H1 (cell line): ENCODE results near the gene HOXC13. TPM values are rescaled to one million over a fixed set of nuclear protein-coding genes. Genes with fewer than 3 reads are reported as not detected.

ENCODE experiments used
- CTCF ChIA-PET: fragments of 300-600 bp; sonication (Branson Sonifier 250); formaldehyde crosslinking; loops from one replicate; lab custom pipeline; 2021; ENCODE audit not compliant: partially characterized antibody; lab: Charles Lee
- POLR2A ChIA-PET: fragments of 300-600 bp; sonication (Branson Sonifier 250); formaldehyde crosslinking; loops from one replicate; lab custom pipeline; 2021; ENCODE audit warnings: inconsistent platforms; ENCODE audit not compliant: partially characterized antibody; lab: Charles Lee
- DNase-seq, 2 experiments: peaks; one replicate each; pipeline versions ENCODE4 v3.0.0 to v3.0.0-alpha.2; 2010 to 2022; ENCODE audit warnings: low spot score in 2 of 2, low read depth in 1 of 2, mixed read lengths in 1 of 2
- FAIRE-seq: peaks from 2 replicates; lab custom pipeline; 2011; peaks lifted over from hg19 to GRCh38; lab: Jason Lieb, UNC
- H2AFZ ChIP-seq: 2 replicates; pipeline ENCODE4 v1.8.1; 2012; ENCODE audit warnings: low read length, inconsistent platforms
- H2AK5ac ChIP-seq: 2 replicates; pipeline ENCODE4 v1.6.1; 2013; ENCODE audit warnings: low read depth, low read length
- H2BK120ac ChIP-seq: replicated peaks from 2 replicates; pipeline ENCODE3; 2013; ENCODE audit warnings: low read depth, low read length, inconsistent platforms
- H2BK12ac ChIP-seq: 2 replicates; pipeline ENCODE4 v1.6.1; 2013; ENCODE audit warnings: low read depth, low read length
- H2BK15ac ChIP-seq: 2 replicates; pipeline ENCODE4 v1.6.1; 2013; ENCODE audit warnings: low read length
- H2BK20ac ChIP-seq: 2 replicates; pipeline ENCODE4 v1.6.1; 2013; ENCODE audit warnings: low read length
- H2BK5ac ChIP-seq: 2 replicates; pipeline ENCODE4 v1.6.1; 2013; ENCODE audit warnings: low read depth, low read length
- H3K14ac ChIP-seq: 2 replicates; pipeline ENCODE4 v1.6.1; 2013; ENCODE audit warnings: inconsistent platforms; ENCODE audit not compliant: insufficient read length
- H3K18ac ChIP-seq: 2 replicates; pipeline ENCODE4 v1.6.1; 2013; ENCODE audit warnings: low read length; ENCODE audit errors: extremely low read depth
- H3K23ac ChIP-seq: 2 replicates; pipeline ENCODE4 v1.6.1; 2013; ENCODE audit warnings: inconsistent platforms; ENCODE audit not compliant: insufficient read length
- H3K23me2 ChIP-seq: 2 replicates; pipeline ENCODE4 v1.6.1; 2013; ENCODE audit warnings: low read depth, low read length
- H3K27ac ChIP-seq: 2 replicates; pipeline ENCODE4 v1.6.1; 2011; ENCODE audit warnings: low read depth, low read length, inconsistent platforms
- H3K27me3 ChIP-seq, 4 experiments: replicated peaks in 1 of 4; 1 replicate in 1 of 4; 2 replicates in 3 of 4; pipeline versions ENCODE4 v1.6.1 to v1.8.1; 2011 to 2013; ENCODE audit warnings: low read length in 3 of 4, mild to moderate bottlenecking in 3 of 4, inconsistent platforms in 2 of 4, mixed read lengths in 2 of 4, moderate library complexity in 1 of 4; ENCODE audit not compliant: control insufficient read depth in 3 of 4, insufficient read depth in 3 of 4; ENCODE audit errors: extremely low read depth in 1 of 4
- H3K36me3 ChIP-seq, 4 experiments: 2 replicates each; pipeline versions ENCODE4 v1.6.1 to v1.8.1; 2011 to 2013; ENCODE audit warnings: mild to moderate bottlenecking in 4 of 4, low read length in 3 of 4, moderate library complexity in 2 of 4, control low read depth in 1 of 4, inconsistent platforms in 1 of 4; ENCODE audit not compliant: insufficient read depth in 4 of 4, control insufficient read depth in 2 of 4
- H3K4ac ChIP-seq: replicated peaks from 2 replicates; pipeline ENCODE3; 2013; ENCODE audit warnings: low read length, low read depth, mixed read lengths, inconsistent platforms; ENCODE audit not compliant: insufficient read length
- H3K4me1 ChIP-seq, 4 experiments: replicated peaks in 1 of 4; 1 replicate in 1 of 4; 2 replicates in 3 of 4; pipeline versions ENCODE4 v1.6.1 to v1.8.1; 2011 to 2013; ENCODE audit warnings: low read length in 3 of 4, inconsistent platforms in 2 of 4, mixed read lengths in 1 of 4; ENCODE audit not compliant: insufficient read depth in 4 of 4, control insufficient read depth in 3 of 4
- H3K4me2 ChIP-seq, 2 experiments: 2 replicates each; pipeline versions ENCODE4 v1.6.1 to v1.8.1; 2011 to 2013; ENCODE audit warnings: low read depth in 2 of 2, low read length in 2 of 2, control low read depth in 1 of 2, inconsistent platforms in 1 of 2, mild to moderate bottlenecking in 1 of 2; ENCODE audit not compliant: insufficient read depth in 1 of 2
- H3K4me3 ChIP-seq, 4 experiments: fragments of 200-600, 300-600 bp in 1 of 4; sonication (generic), shearing (Covaris generic), sonication (Bioruptor Twin) in 1 of 4; 2 replicates each; pipeline versions ENCODE4 v1.5.1 to v1.8.1; 2011 to 2016; ENCODE audit warnings: low read length in 4 of 4, low read depth in 3 of 4, control low read depth in 2 of 4, inconsistent platforms in 2 of 4, mild to moderate bottlenecking in 2 of 4, mixed read lengths in 1 of 4, moderate library complexity in 1 of 4; ENCODE audit not compliant: insufficient read depth in 2 of 4; ENCODE audit errors: extremely low read depth in 1 of 4
- H3K56ac ChIP-seq: replicated peaks from 2 replicates; pipeline ENCODE3; 2013; ENCODE audit warnings: low read depth, mild to moderate bottlenecking, mixed read lengths, low read length, inconsistent platforms; ENCODE audit not compliant: insufficient read length
- H3K79me1 ChIP-seq: 2 replicates; pipeline ENCODE4 v1.6.1; 2013; ENCODE audit warnings: low read depth, low read length, control low read depth
- H3K79me2 ChIP-seq, 2 experiments: 2 replicates each; pipeline versions ENCODE4 v1.6.1 to v1.8.1; 2012 to 2013; ENCODE audit warnings: low read length in 2 of 2, mild to moderate bottlenecking in 2 of 2, inconsistent platforms in 1 of 2; ENCODE audit not compliant: insufficient read depth in 2 of 2, control insufficient read depth in 1 of 2
- H3K9ac ChIP-seq, 4 experiments: replicated peaks in 1 of 4; 1 replicate in 1 of 4; 2 replicates in 3 of 4; pipeline versions ENCODE4 v1.6.1 to v1.8.1; 2011 to 2013; ENCODE audit warnings: low read depth in 3 of 4, low read length in 3 of 4, control low read depth in 2 of 4, mild to moderate bottlenecking in 2 of 4, moderate library complexity in 2 of 4, inconsistent platforms in 1 of 4; ENCODE audit errors: extremely low read depth in 1 of 4
- H3K9me3 ChIP-seq, 2 experiments: 2 replicates each; pipeline versions ENCODE4 v1.6.1 to v1.8.1; 2012 to 2013; ENCODE audit warnings: mild to moderate bottlenecking in 2 of 2, moderate library complexity in 2 of 2, control low read depth in 1 of 2, inconsistent platforms in 1 of 2, low read depth in 1 of 2, low read length in 1 of 2, mixed read lengths in 1 of 2; ENCODE audit not compliant: insufficient read depth in 2 of 2
- H4K20me1 ChIP-seq, 2 experiments: replicated peaks in 1 of 2; 2 replicates each; pipeline versions ENCODE3 to v1.8.1; 2011 to 2013; ENCODE audit warnings: inconsistent platforms in 2 of 2, low read length in 2 of 2, mild to moderate bottlenecking in 1 of 2; ENCODE audit not compliant: insufficient read depth in 2 of 2, control insufficient read depth in 1 of 2
- H4K5ac ChIP-seq: 2 replicates; pipeline ENCODE4 v1.6.1; 2013; ENCODE audit warnings: low read length, low read depth, mixed read lengths, inconsistent platforms; ENCODE audit not compliant: insufficient read length
- H4K8ac ChIP-seq: 2 replicates; pipeline ENCODE4 v1.8.0; 2013; ENCODE audit warnings: mild to moderate bottlenecking, moderate library complexity, low read length, inconsistent platforms; ENCODE audit not compliant: insufficient read depth; ENCODE audit errors: extremely low read depth
- H4K91ac ChIP-seq: replicated peaks from 2 replicates; pipeline ENCODE3; 2013; ENCODE audit warnings: low read length, mixed read lengths, inconsistent platforms; ENCODE audit not compliant: insufficient read length
- EZH2 ChIP-seq: fragments of 200-600 bp; sonication (generic); IDR thresholded peaks from 2 replicates; pipeline ENCODE4 v1.7.1; 2012; ENCODE audit warnings: low read depth, mild to moderate bottlenecking, moderate library complexity, low read length, inconsistent platforms; ENCODE audit not compliant: severe bottlenecking
- RNF2 ChIP-seq: fragments of 200-900, 300-1000 bp; sonication (generic); IDR thresholded peaks from 2 replicates; pipeline ENCODE4 v1.7.1; 2016; ENCODE audit warnings: borderline replicate concordance, low read depth, mild to moderate bottlenecking, antibody characterized with exemption, low read length; ENCODE audit not compliant: poor library complexity, severe bottlenecking; ENCODE audit errors: missing control alignments
- SIN3A ChIP-seq, 2 experiments: IDR thresholded peaks in 1 of 2; conservative IDR thresholded peaks in 1 of 2; 2 replicates each; pipeline ENCODE4 v1.6.1; 2011 to 2012; ENCODE audit warnings: low read length in 2 of 2, improper control_type of control experiment in 1 of 2, low read depth in 1 of 2, mild to moderate bottlenecking in 1 of 2
- SP1 ChIP-seq: IDR thresholded peaks from 2 replicates; pipeline ENCODE4 v1.6.1; 2011; ENCODE audit warnings: low read depth, low read length
- SUZ12 ChIP-seq: fragments of 200-600 bp; sonication (generic); IDR thresholded peaks from 2 replicates; pipeline ENCODE4 v1.6.1; 2012; ENCODE audit warnings: mild to moderate bottlenecking, inconsistent platforms, low read length, moderate library complexity, mixed read lengths
- WGBS, 2 experiments: shearing (Covaris generic) in 1 of 2; methylation state at CpG; one replicate each; pipeline versions ENCODE4 v1.1.6 to v1.1.7; 2013 to 2015; ENCODE audit warnings: low lambda C conversion rate in 2 of 2, mixed read lengths in 2 of 2, inconsistent platforms in 1 of 2, low coverage in 1 of 2, missing lambda C conversion rate in 1 of 2; ENCODE audit not compliant: insufficient replicate concordance in 2 of 2, insufficient coverage in 1 of 2, insufficient read length in 1 of 2; ENCODE audit errors: extremely low coverage in 1 of 2, missing lambda C conversion rate in 1 of 2; 5-methylcytosine and 5-hydroxymethylcytosine counted together
- polyA plus RNA-seq, 7 experiments: library from polyadenylated mRNA; depleted of rRNA in 3 of 7; stranded (reverse) in 5 of 7; unstranded in 2 of 7; fragments of >200 nt in 5 of 7; fragments of 200-250 nt in 2 of 7; gene quantifications; 1 replicate in 5 of 7; 2 replicates in 1 of 7; 4 replicates in 1 of 7; pipeline versions ENCODE4 v1.2.1 to v1.2.3, GENCODE V29; 2011 to 2013; ENCODE audit warnings: missing spikeins in 2 of 7, mixed read lengths in 2 of 7
- total RNA-seq: library from RNA; stranded (reverse); fragmentation: NEBNext Ultra II Directional; extraction: Animal tissue kit (Norgen Biotek cat#: 25700); gene quantifications from 2 replicates; pipeline ENCODE4 v1.2.1, GENCODE V29; 2021

HOXC13 gene
- total and polyA plus RNA-seq, 2 of the 8 experiments (the other 6 are each of a cell fraction or from before 2014, with no cell fraction given), result 0.02 TPM; not detected in 1

DNA sequence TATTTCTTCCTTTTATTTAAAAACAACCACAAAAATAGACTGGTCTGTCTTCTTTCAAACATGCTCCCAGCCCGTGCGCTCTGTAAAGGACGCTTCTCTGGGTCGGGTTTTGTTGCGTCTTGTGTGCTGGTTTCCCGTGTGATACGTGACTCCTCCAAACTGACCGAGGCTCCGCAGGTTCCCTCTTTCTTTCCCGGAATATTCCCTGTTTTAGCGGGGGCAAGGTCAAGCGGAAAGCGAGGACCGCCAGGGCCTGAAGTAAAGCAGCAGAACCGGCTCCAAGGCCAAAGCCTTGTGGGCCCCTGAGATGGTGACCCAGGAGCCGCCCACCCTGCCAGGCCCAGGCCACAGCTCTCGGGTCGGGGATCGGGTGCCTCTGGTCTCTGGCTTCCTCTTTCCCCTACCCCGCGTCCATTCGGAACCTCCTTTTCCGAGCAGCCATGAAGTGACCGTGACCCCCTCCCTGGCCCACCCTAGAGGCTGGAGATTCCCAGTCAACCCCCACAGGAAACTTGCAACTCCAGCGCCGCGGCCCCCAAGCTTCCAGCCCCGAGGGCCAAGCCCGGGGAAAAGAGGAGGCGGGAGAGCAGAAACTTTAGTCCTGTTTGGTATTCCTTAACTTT is 45.4 kb downstream of the HOXC13 start:
- Histone ChIP-seq H3K23ac (no peak overlapping the region), H2BK20ac (no peak overlapping the region), H3K14ac (no peak overlapping the region), H3K79me1 (no peaks in the 10 kb centered on the region), H3K79me2 (no peaks in the 10 kb centered on the region), H2BK12ac (peak overlapping the region; percentile 50; the same call in 1 of the 2 replicates), H2BK120ac (no peak overlapping the region), H3K4me1 (peaks cover 0 to 6% (median 3%) of the 10 kb centered on the region in 4 experiments; a peak in 3 of 7 replicates), H3K23me2 (no peaks in the 10 kb centered on the region; the same call in 1 of the 2 replicates), H4K5ac (no peak overlapping the region), H3K56ac (no peak overlapping the region), H4K20me1 (peaks cover 15 to 32% of the 10 kb centered on the region in 2 experiments), H3K4me2 (peak overlapping the region in 1 of 2 experiments; percentile 9; a peak in 1 of 4 replicates), H3K4me3 (no peak overlapping the region), H2BK5ac (no peak overlapping the region), H2BK15ac (no peak overlapping the region), H3K36me3 (peaks cover 0 to 8% (median 0%) of the 10 kb centered on the region in 4 experiments; a peak in 1 of 8 replicates), H3K9ac (no peak overlapping the region), H3K27me3 (peaks cover 92 to 99% (median 97%) of the 10 kb centered on the region in 4 experiments), H2AFZ (no peak overlapping the region), H4K91ac (no peak overlapping the region), H3K18ac (no peak overlapping the region; the same call in 1 of the 2 replicates), H3K4ac (no peak overlapping the region), H3K27ac (no peak overlapping the region), H2AK5ac (no peak overlapping the region), H4K8ac (no peak overlapping the region), H3K9me3 (peaks cover 0 to 9% of the 10 kb centered on the region in 2 experiments; a peak in 1 of 4 replicates)
- 12% methylated on average over 20 of the region's 30 CpGs; no CpG with 5 or more reads in 1 of the 2 experiments for WGBS, 2 experiments
- ChIA-PET CTCF (interaction anchor here (1.2 to 5.8 kb wide), 13 partner anchors 8 to 231 kb away, joined by 4 to 91 read pairs (median 20); partner anchors contain the start of genes HOXC12, HOXC8 and HOXC9), POLR2A (interaction anchor here (1.1 kb wide), 1 partner anchor 40 kb away, joined by 3 read pairs; no protein-coding TSS in a partner anchor)
- DNase-seq (no peak), FAIRE-seq (no peak)
- peak; percentile 67 for TF ChIP-seq RNF2
- peak; percentile 90 for TF ChIP-seq SUZ12
- TF ChIP-seq SP1, result no peak
- no peak for TF ChIP-seq SIN3A (conservative IDR thresholded peaks at IDR 0.05 in 1 of 2, IDR thresholded peaks at IDR 0.05 in 1 of 2; ENCODE audit: low read depth in 1 of 2, low read length in 2 of 2)
- TF ChIP-seq EZH2, result peak; percentile 79
